ENCODE results near the gene TUBA1B. TPM values are rescaled to one million over a fixed set of nuclear protein-coding genes. Genes with fewer than 3 reads are reported as not detected.

TUBA1B gene
- total RNA-seq, 1 donor from 2014 or later, result 544 TPM

GRCh38 chr12:49098703-49099102, 32.5 kb downstream of the TUBA1B start:
- DNase-seq (ENCODE audit: low spot score), result no peak
- Mint-ChIP-seq H3K27me3 (ENCODE audit: low read depth) (peaks cover 9% of the 10 kb centered on the region), H3K4me1 (ENCODE audit: low read depth) (peaks cover 11% of the 10 kb centered on the region), H3K9me3 (ENCODE audit: low read depth) (no peaks in the 10 kb centered on the region), H3K36me3 (ENCODE audit: low read depth) (peaks cover 37% of the 10 kb centered on the region), H3K27ac (ENCODE audit: unreplicated experiment) (no peak overlapping the region), H3K4me3 (ENCODE audit: unreplicated experiment) (no peak overlapping the region)
- TF ChIP-seq CTCF (IDR thresholded peaks at IDR 0.05), result no peak

- no peaks in the 10 kb centered on the region for H3K9me3 Mint-ChIP-seq (ENCODE audit: low read depth)
Measured at GRCh38 chr12:49098035-49098451, 33.2 kb downstream of the TUBA1B start.

GRCh38 chr12:49097381-49097780, 33.8 kb downstream of the TUBA1B start:
- H3K27ac Mint-ChIP-seq (ENCODE audit: unreplicated experiment), result no peak overlapping the region
- H3K36me3 Mint-ChIP-seq (ENCODE audit: low read depth), result peaks cover 34% of the 10 kb centered on the region
- no peak for TF ChIP-seq CTCF (IDR thresholded peaks at IDR 0.05)
- no peak for DNase-seq (ENCODE audit: low spot score)
- peaks cover 12% of the 10 kb centered on the region for H3K4me1 Mint-ChIP-seq (ENCODE audit: low read depth)
- H3K27me3 Mint-ChIP-seq (ENCODE audit: low read depth), result peaks cover 15% of the 10 kb centered on the region
- no peaks in the 10 kb centered on the region for H3K9me3 Mint-ChIP-seq (ENCODE audit: low read depth)
- H3K4me3 Mint-ChIP-seq (ENCODE audit: unreplicated experiment), result no peak overlapping the region

More at GRCh38 chr12:49098035-49098451, 33.2 kb downstream of the TUBA1B start:
- no peak for DNase-seq (ENCODE audit: low spot score)
- H3K27me3 Mint-ChIP-seq (ENCODE audit: low read depth), result peaks cover 15% of the 10 kb centered on the region
- H3K4me1 Mint-ChIP-seq (ENCODE audit: low read depth), result peaks cover 12% of the 10 kb centered on the region
- H3K36me3 Mint-ChIP-seq (ENCODE audit: low read depth), result peaks cover 34% of the 10 kb centered on the region
- peak; percentile 82 for TF ChIP-seq CTCF (IDR thresholded peaks at IDR 0.05)
- no peak overlapping the region for H3K4me3 Mint-ChIP-seq (ENCODE audit: unreplicated experiment)
- no peak overlapping the region for H3K27ac Mint-ChIP-seq (ENCODE audit: unreplicated experiment)

GRCh38 chr12:49094975-49095365, 36.2 kb downstream of the TUBA1B start:
- no peaks in the 10 kb centered on the region for H3K9me3 Mint-ChIP-seq (ENCODE audit: low read depth)
- no peak for DNase-seq (ENCODE audit: low spot score)
- no peak for TF ChIP-seq CTCF (IDR thresholded peaks at IDR 0.05)
- peaks cover 25% of the 10 kb centered on the region for H3K4me1 Mint-ChIP-seq (ENCODE audit: low read depth)
- peaks cover 20% of the 10 kb centered on the region for H3K36me3 Mint-ChIP-seq (ENCODE audit: low read depth)
- no peak overlapping the region for H3K27ac Mint-ChIP-seq (ENCODE audit: unreplicated experiment)
- peaks cover 24% of the 10 kb centered on the region for H3K27me3 Mint-ChIP-seq (ENCODE audit: low read depth)
- H3K4me3 Mint-ChIP-seq (ENCODE audit: unreplicated experiment), result no peak overlapping the region

GRCh38 chr12:49094160-49094974, 36.8 kb downstream of the TUBA1B start, which contains the start of gene DHH:
Gene DHH (minus strand): TSS chr12:49094801. CDS start chr12:49094512, 289 bp downstream.
- no peaks in the 10 kb centered on the region for H3K9me3 Mint-ChIP-seq (ENCODE audit: low read depth)
- no peak for DNase-seq (ENCODE audit: low spot score)

More at GRCh38 chr12:49094160-49094974, 36.8 kb downstream of the TUBA1B start, which contains the start of gene DHH:
- peaks cover 16% of the 10 kb centered on the region for H3K36me3 Mint-ChIP-seq (ENCODE audit: low read depth)
- peaks cover 28% of the 10 kb centered on the region for H3K4me1 Mint-ChIP-seq (ENCODE audit: low read depth)
- H3K27me3 Mint-ChIP-seq (ENCODE audit: low read depth), result peaks cover 26% of the 10 kb centered on the region
- no peak within 1 kb of the TSS for H3K4me3 Mint-ChIP-seq (ENCODE audit: unreplicated experiment)
- H3K27ac Mint-ChIP-seq (ENCODE audit: unreplicated experiment), result no peak within 1 kb of the TSS
- TF ChIP-seq CTCF (IDR thresholded peaks at IDR 0.05), result no peak

Measured in chondrocyte (in vitro differentiated cells).